HG03520 (cell line): ENCODE results near the gene CAVIN2.

ENCODE experiments used
- ATAC-seq: cut with Tn5 transposase; IDR thresholded peaks from one replicate; pipeline ENCODE4 v1.9.1; 2021; ENCODE audit warnings: mild to moderate bottlenecking, moderate library complexity; ENCODE audit not compliant: unreplicated experiment

The CAVIN2 gene

DNA sequence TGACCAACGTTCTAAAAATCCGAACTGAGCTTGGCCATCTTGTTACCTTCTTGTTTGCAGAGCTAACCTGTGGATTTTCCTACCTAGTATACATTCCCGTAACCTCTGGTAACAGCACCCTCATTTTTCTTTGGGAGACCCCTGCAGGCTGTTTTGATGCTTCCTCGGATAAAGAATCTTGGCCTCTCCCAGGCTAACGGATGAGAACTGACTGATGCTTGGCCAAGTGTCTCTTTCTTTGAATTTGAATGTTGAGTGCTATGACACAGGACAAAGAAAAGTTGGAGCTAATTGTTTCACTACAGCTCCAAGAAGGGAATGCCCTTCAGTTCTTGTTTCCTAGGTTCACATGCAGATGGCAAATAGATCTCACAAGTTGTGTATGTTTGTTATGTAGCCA lies 19.3 kb upstream of the CAVIN2 start:
- ATAC-seq: no peak

DNA sequence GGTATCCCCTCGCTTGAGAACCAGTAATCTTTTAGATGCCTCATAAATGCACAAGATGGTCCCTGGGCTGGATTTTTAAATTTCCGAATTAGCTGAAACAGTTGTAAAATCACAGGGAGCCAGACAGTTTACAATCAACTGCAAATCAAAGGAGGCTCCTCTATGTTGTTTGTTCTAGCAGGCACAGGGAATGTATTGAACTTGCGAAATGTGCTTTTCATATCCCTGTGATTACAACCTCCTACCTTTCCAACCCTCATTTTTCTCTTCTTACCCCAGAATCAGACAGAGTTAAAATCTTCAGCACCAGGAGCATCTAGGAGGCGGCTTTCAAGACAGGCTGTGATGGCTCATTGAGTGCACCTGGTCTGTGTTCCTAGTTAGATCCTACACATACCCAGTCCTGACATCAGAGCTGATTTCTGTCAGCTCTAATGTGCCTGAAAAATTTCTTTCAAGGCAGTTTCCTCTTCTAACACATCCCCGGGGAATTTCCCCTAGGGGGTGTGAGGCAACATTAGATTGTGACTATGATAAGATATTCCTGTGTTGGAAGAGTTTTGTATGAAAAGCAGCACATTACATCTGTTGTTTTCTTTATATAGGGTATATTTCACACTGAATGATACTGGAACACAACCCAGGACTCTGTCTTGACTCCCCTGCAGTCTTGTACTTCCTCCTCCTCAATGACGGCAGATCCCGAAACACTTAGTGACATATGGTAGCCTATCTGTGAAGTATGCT lies 17.9 kb upstream of the CAVIN2 start:
- no peak for ATAC-seq

GRCh38 chr2:191863988-191864387 lies 17.1 kb upstream of the CAVIN2 start:
- no peak for ATAC-seq

- no peak for ATAC-seq
These were observed 15.4 kb upstream of the CAVIN2 start for GRCh38 chr2:191862156-191862775.

DNA sequence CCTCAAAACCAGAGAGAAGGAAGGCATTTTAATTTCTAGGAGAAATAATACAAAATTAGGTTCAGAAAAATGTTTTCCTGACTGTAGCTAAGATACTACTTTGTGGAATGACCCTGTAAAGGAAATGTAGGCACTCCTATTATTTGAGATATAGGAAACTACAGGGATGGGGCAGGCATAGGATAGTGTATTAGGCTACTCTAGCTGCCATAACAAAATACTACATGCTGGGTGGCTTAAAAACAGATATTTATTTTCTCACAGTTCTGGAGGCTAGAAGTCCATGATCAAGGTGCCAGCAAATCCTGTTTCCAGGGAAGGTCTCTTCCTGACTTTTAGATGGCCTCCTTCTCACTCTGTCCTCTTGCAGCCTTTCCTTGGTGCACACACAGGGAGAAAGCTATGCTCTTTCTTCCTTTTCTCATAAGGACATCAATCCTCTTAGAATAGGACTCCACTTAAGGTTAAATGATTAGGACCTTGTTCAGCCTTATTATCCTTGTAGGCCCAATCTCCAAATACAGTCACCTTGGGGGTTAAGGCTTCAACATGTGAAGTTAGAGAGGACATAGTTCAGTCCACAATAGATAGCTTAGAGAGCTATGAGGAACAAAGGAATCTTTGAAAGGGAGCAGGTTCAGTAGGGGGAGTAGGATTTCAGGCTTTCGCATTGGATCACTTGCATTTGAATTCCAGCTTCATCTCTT lies 14.0 kb upstream of the CAVIN2 start:
- no peak for ATAC-seq

DNA sequence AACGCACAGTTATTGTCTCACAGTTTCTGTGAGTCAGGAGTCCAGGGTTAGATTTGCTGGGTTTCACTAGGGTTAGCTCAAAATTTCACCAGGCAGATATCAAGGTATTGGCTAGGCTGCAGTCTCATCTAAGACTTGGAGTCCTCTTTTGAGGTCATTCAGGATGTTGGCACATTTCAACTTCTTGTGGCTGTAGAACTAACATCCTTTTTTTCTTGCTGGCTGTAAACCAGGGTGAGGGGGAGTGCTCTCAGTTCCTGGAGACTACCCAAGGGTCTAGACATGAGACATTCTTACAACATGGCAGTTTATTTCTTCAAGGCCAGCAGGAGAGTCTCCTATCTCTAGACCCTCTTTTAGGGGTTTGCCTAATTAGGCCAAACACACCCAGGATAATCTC lies 12.8 kb upstream of the CAVIN2 start:
- no peak for ATAC-seq

- no peak for ATAC-seq
These were observed 11.0 kb upstream of the CAVIN2 start for GRCh38 chr2:191857886-191858285.

DNA sequence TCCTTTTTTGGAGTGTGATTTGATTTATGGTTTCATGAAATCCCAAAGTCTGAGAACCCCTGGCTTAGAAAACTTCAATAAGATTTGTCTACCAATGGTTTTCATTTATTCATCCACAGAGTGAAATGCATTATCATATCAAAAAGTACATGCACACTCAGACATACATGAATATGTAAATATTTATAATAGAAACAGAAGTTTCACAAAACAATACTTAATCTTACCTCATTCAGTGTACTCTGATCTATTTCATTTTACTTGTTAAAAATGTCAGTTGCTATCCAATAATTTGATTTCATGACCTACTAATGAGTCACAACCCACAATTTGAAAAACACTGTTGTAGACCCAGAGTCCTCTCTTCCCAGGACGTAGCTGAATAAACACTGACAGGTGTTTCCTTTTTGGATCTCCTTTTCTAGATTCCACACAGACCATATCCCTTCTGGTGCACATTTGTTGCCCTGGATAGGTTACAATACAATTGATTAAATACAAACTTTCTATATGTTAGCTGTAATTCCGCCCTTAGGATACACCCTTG lies 10.4 kb upstream of the CAVIN2 start:
- no peak for ATAC-seq

DNA sequence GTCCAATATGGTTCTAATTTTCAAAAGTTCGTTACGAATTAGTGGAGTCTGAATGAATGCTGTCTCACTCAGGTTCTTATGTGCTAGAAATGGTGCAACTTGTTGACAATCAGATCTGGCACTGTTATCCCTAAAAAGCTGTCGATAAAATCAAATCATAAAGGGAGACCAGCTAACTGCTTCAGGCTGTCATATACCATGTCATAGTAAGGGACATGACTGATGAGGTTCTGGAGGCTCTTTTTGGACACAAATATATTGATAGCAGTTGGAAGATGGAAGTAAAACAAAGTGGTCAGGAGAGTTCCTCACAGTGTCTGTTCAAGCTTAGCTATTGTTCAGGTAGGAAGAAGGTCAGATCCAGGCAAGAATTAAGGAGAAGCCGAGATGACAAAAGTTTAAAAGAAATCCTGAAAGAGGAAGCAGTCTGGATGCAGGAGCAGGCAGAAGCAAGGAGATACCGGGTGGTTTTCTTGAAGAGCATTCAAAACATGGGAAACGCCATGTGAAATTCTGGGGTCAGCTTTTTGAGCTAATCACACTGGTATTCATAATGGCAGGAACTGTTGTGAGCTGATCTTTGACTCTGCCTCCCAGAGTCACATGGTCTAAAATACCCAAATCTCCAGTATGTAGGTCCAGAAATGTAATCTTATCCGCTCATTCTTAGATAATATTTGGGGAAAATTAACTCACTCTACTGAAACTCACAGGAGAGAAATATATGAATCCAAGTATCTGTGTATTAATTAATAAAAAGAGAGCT lies 9.4 kb upstream of the CAVIN2 start:
- no peak for ATAC-seq

DNA sequence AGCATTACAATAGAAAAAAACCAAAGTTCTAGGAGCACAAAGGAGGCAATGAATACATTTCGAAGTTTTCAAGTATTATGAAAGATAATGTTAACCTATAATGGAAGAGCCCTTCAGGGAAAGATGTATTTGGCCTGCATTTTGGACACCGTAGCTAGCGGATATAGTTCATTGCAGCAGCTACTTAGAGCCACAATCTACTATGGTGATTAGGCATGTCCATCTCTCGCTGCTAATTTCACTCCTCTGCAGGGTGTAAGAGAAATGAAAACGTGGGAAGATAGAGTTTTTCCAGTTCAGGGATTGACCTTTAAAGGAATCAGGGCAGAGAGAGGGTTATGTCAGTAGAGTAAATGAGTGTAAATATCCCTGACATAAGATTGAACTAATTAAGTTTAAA lies 8.5 kb upstream of the CAVIN2 start:
- ATAC-seq: no peak

DNA sequence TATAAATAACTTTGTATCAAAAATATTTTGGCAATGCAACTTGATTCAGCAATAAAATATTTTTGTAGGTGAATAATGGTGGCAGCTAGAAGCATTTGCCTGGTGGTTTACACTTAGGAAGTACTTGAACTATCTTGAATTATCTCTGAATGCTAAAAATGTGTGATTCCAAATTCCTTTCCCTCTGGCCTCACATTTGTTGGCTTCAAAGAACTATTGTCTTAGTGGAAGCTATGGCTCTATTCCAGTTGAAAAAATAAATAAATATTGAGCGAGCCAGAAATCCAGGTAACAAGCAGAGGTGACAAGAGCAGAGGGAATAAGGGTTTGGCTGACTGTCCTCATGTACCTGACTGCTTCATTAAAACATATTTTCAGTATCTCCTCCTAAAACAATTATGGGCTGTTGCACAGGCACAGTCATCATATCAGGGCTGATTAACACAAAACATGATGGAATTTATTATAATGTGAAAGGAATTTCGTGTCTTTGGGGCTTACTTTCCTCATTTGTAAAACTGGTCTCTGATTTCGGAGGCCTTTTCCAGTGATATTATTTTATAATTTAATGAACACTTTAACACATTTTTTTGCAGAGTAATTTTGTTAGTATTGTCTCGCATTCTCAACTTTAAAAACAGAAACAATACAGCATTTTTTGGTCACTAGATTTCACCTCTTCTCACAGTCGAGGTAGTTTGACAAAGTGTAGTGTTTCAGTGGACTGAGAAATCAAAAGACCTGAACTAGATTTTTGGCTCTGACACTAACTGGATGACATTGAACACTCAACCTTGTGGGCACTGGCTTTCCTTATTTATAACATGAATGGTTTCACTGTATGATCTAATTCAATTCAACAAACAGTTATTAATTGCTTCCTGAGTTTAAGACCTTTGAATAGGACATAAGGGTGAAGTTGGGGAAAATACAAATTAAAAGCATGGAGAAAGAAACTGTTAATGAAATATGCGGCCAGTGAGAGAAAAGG lies 7.8 kb upstream of the CAVIN2 start:
- ATAC-seq: no peak

- no peak for ATAC-seq
These were observed 7.0 kb upstream of the CAVIN2 start for GRCh38 chr2:191853843-191854242.

- no peak for ATAC-seq
These were observed 4.3 kb upstream of the CAVIN2 start for GRCh38 chr2:191851158-191851557.

DNA sequence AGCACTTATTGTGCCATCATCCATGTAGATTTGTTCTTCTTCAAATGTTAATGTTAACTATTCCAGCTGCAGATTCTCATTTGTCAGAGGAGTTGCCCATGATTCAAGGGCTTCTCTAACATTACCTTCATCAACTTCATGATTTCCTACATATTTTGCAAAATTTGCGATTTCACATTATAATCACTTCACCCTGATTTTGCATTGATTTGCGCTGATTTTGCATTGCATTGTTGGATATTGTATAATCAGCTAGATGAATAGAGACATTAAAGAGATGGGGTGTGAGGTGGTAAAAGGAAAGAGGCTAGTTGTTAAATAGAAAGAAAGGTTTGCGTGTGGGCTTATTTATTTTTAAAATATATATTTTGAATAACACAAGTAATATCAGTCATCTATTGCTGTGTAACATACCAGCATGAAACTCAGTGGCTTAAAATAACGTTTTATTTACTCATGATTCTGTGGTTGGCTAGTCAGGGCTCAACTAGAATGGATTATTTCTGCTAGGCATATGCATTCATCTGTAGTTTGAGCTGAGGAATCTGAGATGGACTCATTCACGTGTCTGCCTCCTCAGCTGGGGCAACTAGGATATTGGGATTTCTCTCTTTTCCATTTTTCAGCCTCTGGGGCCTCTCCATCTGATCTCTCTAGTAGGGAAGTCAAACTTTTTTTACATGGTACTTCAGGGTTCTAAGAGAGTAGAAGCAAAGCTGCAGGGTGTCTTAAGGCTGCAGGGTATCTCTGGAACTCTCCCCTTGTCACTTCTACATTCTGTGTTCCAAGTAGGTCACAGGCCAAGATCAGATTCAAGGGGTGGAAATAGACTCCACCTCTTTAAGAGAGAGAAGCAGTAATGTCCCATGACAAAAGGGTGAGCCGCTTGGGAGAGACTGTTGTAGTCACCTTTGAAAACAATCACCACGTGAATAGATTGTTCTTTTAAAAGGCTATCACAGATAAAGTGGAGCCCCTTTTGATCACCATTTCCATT lies 2.2 kb upstream of the CAVIN2 start:
- ATAC-seq: no peak

DNA sequence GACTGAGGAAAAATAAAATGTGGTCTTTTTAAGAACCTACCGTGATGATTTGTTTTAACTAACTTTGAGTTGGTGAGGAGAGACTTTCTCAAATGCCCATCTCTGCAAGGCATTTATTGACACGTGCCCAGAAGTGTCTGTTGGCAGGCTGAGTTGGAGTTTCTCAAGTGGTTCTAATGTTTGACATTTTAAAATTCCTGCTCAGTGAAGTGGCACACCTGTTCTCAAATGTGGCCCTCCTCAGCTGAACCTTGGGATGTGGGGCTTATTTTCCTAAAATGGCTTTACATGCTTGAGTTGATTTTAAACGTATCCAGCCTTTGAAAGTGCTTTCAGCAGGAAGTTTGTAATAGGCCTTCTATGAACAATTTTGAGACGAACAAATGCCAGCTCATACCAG lies 876 bp upstream of the CAVIN2 start:
- ATAC-seq: no peak

- no peak for ATAC-seq
These were observed 893 bp downstream of the CAVIN2 start for GRCh38 chr2:191845876-191846514.

- no peak for ATAC-seq
These were observed 1.6 kb downstream of the CAVIN2 start for GRCh38 chr2:191845248-191845715.

GRCh38 chr2:191844706-191845105 lies 2.2 kb downstream of the CAVIN2 start:
- no peak for ATAC-seq
